Medulla oblongata (tissue), 1 donor: ENCODE data around the gene SRF.

ENCODE experiments used
- DNase-seq: peaks from one replicate; pipeline ENCODE4 v3.0.0-alpha.2; 2015; ENCODE audit errors: extremely low spot score

Gene SRF

DNA sequence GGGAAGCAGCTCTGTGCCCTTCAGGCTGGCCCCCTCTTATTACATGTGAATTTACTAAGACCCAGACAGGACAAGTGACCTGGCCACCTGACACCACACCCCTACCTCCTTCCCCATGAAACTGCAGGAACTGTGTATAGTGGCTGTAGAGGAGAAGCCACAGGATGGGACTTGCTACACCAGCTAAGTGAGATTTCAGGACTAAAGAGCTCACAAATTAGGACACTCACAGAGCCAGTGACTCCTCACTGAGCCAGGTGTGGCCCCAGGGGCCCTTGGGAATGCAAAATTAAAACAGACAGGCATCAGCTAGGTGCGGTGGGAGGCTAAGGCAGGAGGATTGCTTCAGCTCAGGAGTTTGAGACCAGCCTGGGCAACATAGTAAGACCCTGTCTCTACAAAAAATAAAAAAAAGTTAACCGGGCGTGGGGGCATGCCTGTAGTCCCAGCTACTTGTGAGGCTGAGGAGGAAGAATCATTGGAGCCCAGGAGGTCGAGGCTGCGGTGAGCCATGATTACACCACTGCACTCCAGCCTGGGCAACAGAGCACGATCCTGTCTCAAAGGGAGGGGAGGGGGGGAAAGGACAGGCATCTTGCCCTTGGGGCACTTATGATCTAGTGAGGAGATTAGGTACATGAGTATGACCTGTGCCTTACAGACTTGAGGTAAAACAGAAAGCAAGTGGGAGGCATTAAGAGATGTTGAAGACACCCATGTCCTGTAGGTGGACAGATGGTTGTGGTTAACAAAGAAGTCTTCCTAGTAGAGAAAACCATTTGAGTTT is 23.2 kb upstream of the SRF start:
- DNase-seq: no peak

- DNase-seq: no peak
These were observed 21.8 kb upstream of the SRF start for GRCh38 chr6:43149265-43149664.

DNA sequence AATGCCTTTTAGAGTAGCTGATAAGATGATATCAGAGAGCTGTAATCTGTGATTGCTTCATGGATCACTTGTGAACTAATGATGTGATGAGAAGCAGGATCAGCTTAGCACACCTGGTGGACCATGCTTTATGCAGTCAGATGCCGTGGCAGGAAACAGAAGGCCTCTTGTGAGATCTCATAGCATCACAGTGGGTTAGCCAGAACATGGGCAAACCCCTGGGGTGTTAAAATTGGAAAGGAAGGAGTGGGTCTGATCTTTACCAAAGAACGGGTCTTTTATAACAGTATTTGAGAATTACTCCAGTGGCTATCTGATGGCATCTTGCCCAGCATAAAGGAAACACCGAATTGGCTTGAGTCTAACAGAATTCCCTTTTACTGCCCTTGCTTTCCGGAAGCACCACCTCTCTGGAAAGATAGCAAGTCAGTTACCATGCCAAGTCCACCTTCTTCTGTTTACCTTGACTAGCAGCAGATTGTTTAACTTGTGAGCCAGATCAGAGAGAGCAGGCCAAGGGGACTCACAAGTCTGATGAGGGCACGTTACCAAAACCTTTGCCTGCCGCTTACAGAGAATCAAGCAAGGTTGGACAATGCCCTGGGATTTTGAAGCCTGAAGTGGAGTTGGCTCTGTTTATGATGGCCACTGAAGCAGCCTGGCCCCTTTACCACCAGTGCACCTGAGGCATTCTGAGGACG is 20.9 kb upstream of the SRF start:
- no peak for DNase-seq

DNA sequence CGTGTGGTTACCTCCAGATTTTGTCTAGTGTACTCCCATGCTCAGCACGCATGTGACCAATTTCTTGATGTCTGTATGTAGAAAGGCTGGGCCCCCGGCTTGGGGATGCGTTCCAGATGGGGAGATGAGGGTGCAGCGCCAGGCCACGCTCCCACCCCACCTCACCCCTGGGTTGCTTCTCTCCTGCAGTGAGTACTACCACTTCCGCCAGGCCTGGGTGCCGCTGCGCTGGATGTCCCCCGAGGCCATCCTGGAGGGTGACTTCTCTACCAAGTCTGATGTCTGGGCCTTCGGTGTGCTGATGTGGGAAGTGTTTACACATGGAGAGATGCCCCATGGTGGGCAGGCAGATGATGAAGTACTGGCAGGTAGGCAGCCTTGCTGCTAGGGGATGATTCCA is 11.5 kb upstream of the SRF start:
- no peak for DNase-seq

DNA sequence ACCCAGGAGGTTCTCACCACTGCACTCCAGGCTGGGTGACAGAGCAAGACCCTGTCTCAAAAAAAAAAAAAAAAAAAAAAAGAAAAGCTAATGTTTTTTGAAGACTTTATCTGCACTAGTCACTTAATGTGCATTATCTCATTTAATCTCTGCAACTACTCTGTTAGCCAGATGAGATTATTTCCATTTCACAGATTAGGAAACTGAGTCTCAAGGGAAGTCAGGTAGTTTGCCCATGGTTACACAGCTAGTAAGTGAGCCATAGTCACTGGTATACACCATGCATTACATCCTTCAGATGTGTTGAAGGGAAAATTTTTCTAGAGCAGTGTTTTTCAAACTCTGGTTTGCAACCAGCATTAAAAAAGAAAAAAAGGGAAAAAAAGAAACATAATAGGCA is 7.2 kb upstream of the SRF start:
- no peak for DNase-seq

DNA sequence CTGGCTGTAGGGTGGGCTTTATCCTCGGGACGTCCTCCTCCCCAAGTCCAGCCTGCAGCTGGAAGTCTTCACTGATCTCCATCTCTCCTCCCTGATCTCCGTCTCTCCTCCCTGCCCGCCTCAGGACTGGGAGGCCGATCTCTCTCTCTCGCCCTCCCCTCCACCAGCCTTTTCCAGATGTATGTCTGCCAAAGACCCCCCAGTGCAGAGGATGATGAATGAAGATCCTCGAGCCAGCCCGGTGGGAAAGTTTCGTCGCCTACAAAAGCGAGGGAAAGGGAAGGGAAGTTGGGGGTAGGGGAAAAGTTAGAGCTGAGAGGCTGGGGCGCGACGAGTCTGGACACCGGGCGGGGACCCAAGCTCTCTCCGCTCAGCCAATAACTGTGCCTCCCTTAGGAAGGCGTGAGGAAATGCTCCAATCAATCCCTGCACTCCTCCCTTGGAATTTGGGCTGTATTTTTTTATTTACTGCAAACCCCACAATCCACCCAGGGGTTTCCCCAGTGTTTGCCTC is 595 bp upstream of the SRF start:
- no peak for DNase-seq

DNA sequence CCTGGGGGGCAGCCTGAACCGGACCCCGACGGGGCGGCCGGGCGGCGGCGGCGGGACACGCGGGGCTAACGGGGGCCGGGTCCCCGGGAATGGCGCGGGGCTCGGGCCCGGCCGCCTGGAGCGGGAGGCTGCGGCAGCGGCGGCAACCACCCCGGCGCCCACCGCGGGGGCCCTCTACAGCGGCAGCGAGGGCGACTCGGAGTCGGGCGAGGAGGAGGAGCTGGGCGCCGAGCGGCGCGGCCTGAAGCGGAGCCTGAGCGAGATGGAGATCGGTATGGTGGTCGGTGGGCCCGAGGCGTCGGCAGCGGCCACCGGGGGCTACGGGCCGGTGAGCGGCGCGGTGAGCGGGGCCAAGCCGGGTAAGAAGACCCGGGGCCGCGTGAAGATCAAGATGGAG is 636 bp downstream of the SRF start:
- DNase-seq: no peak

GRCh38 chr6:43172104-43173007 is 1.3 kb downstream of the SRF start:
- peak; percentile 38 for DNase-seq

- no peak for DNase-seq
These were observed 2.7 kb downstream of the SRF start for GRCh38 chr6:43173591-43174262.

DNA sequence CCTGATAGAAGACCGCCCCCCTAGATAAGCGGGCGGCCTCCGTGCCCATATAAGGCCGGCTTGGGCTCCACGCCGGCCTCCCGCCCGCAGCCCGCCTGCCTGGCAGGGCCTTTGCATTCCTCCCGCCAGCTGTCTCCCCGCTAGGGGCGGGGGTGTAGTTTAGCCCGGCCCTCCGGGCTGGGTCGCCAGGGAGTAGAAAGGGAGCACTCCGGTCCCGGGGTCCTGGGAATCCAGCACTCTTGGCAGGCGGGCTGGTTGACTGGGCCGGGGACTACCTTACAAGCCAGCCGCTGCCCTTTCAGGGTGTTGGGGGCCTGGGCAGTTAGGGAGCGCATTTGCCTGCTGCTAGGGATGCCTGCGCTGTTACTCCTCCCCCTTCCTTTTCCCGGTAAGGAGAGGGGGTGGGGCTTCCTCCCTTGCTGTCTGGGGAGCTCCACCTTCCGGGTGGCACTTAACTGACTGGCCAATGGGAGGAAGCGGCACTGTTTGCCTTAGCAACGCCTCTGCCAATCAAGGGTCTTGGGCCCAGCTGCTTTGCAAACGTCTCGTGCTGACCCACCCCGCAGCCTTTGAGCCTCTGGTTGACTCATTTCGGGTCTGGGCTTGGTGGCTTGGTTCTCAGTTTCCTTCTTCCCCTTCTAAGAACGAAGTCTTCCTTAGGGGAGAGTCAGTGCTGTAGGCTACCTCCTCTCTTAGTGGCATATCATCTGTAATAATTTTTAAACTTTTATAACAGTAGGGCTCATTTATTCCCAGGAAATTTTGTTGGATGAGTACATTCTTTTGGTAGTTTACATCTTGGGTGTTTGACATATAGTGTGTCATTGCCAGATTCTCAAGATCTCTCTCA is 3.4 kb downstream of the SRF start:
- peak; percentile 99 for DNase-seq

DNA sequence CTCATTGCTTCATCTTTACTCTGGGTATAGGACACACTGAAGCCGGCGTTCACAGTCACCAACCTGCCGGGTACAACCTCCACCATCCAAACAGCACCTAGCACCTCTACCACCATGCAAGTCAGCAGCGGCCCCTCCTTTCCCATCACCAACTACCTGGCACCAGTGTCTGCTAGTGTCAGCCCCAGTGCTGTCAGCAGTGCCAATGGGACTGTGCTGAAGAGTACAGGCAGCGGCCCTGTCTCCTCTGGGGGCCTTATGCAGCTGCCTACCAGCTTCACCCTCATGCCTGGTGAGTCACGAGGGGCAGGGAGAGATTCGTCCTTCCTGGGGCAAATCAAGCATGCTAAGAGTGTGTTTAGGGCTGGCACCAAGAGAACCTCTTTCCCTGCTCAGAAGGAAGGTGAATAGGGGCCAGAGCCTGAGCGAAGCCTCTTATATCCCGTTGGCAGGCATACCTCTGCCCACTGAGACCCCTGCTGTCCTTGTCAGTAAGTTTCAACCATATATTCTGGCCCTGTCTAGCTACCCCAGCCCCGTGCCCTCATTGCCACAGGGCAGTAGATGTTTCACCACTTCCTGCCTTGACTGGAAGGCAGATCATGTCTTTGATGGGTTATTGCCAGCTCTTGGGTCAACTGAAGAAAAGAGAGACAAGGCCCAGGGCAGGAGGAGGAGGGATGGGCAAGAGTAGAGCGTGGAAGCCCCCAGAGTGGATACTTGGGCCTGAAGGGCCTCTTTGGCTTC is 4.8 kb downstream of the SRF start:
- no peak for DNase-seq

GRCh38 chr6:43176423-43176786 is 5.3 kb downstream of the SRF start:
- no peak for DNase-seq

- DNase-seq: no peak
These were observed 7.1 kb downstream of the SRF start for GRCh38 chr6:43178150-43178549.

DNA sequence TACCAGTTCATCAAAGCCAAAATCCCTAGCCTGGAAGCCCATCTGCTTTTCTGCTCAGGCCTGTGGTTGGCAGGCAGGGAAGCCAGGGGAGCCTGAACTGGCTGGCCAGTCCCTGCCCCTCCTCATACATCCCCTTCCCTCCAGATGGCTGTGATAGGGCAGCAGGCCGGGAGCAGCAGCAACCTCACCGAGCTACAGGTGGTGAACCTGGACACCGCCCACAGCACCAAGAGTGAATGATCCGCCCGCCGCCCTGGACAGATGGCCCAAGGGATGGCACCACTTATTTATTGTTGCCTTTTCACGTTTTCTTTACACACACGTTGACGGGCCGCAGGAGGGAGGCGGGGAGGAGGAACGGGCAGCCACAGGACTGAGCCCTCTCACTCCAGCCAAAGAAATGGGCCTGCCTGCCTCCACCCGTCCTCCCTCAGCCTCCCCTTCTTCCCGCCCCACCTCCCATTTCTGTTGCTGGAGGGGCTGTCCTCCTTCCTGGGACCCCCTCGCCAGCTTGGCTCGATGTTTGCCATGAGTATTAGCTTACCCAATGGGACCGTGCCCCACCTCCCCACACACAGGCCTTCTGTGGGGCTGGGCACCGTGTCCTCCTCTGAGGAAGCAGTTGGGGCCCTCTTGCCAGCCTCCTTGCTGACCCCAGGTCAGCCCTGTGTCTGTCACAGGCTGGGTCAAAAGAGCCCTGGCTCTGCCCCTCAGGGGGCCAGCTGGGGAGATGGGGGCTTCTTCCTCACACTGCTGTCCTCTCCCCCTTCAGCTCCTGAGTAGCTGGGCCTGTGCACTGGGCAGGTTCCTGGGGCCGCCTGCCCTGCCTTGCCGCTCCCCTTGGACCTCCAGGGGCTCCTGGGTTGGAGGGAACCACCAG is 8.1 kb downstream of the SRF start:
- DNase-seq: no peak

DNA sequence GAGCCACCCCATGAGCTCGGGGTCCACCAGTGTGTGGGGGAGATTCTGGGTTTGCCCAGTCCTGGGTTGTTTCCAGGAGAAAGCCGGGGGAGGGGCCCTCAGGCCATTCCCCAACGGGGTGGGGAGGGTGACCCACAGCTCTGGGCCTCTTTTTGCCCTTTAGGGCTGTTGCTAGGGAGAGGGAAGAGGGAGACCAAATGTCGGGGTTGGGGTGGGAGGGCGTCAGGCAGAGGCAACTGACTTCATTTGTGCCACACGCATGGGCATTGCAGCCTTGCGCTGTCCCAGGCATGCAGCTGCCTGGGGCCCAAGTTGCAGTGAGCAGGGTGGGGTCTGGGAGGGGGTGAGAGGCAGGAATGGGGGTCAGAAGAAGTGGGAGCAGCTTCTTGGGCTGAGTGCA is 9.0 kb downstream of the SRF start:
- DNase-seq: no peak

DNA sequence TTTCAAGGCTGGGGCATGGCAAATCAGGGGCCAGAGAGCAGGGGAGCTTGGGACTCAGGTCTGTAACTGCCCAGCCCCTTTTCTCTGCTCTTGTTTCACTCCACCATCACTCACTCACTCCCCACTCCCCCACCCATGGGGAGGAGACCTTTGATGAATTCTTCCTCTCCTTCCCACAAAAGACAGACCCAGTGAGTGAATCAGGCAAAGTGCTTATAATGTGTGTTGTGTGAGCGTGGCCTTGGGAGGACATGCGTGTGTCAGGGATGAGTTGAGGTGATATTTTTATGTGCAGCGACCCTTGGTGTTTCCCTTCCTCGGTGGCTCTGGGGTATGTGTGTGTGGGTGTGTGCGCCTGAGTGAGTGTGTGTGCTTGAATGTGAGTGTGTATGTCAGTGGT is 9.9 kb downstream of the SRF start:
- DNase-seq: no peak

- DNase-seq: no peak
These were observed 10.5 kb downstream of the SRF start for GRCh38 chr6:43181621-43181941.

- peak; percentile 87 for DNase-seq
These were observed 11.1 kb downstream of the SRF start, which contains the start of gene CUL9 for GRCh38 chr6:43181942-43182860. Gene CUL9, plus strand, starts transcription at chr6:43182196. Its CDS starts 2,115 bp downstream, at chr6:43184311.
